DMS53 (cell line): Measurements from ENCODE around the gene CLEC9A.

Experiments
- DNase-seq: peaks from one replicate; lab custom pipeline; 2025; lab: John Stamatoyannopoulos, UW

The CLEC9A gene

GRCh38 chr12:10067264-10067663, 36.8 kb downstream of the CLEC9A start:
- DNase-seq, result no peak

GRCh38 chr12:10067942-10068341, 37.5 kb downstream of the CLEC9A start:
- DNase-seq, result no peak

GRCh38 chr12:10068644-10069043, 38.2 kb downstream of the CLEC9A start:
- no peak for DNase-seq

DNA sequence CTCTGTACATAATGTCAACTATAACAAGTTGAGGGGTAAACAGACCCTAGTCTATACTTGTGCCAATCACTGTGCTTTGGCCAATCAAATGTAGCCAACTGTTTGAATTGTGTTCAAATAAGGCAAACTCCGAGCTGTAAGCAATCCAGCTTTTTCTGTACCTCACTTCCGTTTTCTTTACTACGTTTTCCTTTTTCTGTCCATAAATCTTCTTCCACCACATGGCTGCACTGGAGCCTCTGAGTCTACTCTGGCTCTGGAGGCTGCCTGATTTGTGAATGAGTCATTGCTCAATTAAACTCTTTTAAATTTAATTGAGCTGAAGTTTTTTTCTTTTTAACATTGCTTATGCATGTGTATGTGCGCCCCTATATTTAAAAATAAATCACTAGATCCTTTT, 38.6 kb downstream of the CLEC9A start:
- DNase-seq, result no peak

DNA sequence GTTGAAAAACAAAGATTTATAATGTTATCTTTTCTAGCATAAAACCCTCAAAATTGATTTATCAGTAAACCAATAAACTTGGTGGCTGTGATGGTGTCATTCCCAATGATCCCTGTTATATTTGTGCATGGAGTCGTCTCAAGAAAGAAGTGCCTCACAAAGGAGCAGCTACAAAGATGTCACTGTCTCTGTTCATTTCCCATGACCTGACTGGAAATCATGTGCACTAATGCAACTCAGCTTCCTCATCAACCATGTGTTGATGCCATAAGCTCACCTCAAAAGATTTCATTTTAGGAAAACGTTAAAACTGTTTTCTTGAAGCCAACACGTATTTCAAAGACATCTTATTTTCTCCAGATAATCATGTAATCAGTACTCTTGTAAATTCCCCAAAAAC, 39.5 kb downstream of the CLEC9A start:
- no peak for DNase-seq

DNA sequence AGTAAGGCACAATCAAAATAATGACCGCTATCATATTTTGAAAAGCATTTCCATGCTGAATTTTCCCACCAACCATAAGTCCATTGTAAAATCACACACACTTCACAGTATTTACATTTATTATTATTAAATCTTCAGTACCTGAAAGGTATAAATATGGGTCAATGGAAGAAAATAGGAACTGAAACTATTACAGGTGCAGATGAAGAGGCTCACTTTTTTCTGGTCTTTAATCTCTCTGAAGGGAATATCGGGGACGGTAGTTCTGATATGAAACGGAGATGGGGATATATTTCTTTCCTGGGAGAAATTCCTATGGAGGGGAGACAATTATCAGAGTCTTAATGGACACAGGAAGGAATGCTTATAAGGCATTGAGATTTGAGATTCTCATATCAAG, 39.9 kb downstream of the CLEC9A start:
- DNase-seq, result no peak

- no peak for DNase-seq
Observed at GRCh38 chr12:10072131-10072530, 41.6 kb downstream of the CLEC9A start.

GRCh38 chr12:10073261-10073660, 42.8 kb downstream of the CLEC9A start:
- no peak for DNase-seq

DNA sequence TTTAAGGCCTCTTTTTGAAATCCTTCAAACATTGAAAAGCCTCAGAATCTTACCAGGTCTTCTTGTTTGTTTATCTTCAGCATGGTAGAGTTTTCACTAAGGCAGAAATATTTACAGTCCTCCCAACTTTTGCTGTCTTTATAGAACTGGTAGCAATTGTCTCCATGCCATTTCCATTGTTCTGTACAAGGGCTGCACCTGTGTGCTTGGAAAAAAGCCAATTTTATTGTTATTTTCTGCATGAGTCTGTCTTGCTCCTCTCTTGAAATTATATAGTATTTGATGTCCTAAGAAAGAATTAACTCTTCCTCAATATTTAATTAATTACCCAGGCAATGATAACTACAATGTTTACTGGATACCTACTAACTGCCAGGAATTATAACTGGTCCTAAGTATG, 45.0 kb downstream of the CLEC9A start:
- DNase-seq, result peak; percentile 19

GRCh38 chr12:10082117-10082874, 51.8 kb downstream of the CLEC9A start:
- DNase-seq, result no peak

- no peak for DNase-seq
Observed at GRCh38 chr12:10084733-10085132, 54.3 kb downstream of the CLEC9A start.

DNA sequence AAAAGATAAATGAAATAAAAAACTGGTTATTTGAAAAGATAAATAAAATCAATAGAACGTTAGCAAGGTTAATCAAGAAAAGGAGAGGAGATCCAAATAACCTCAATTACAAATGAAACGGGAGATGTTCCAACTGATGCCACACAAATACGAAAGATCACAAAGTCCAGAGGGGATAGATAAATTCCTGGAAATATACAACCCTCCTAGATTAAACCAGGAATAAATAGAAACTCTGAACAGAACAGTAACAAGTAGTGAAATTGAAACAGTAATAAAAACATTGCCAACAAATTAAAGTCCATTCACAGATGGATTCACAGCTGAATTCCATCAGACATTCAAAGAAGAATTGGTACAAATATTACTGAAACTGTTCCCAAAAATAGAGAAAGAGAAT, 55.9 kb downstream of the CLEC9A start:
- no peak for DNase-seq

DNA sequence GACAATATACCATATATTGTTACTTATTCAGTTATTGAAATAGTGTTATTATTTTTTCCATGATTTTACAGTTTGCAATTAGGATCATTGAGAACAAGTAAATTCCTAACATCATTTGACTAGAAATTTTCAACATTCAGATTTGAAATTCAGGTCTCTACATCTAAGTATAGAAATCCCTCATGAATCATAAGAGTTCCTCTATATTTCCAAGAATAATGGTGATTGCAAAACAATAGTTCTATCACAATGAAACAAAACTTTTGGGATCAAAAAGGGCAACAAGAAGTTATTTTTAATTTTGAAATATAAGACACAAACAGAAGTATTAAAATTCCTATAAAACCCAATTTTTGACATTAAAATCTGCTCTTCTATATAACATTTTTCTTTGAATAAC, 57.5 kb downstream of the CLEC9A start:
- no peak for DNase-seq

DNA sequence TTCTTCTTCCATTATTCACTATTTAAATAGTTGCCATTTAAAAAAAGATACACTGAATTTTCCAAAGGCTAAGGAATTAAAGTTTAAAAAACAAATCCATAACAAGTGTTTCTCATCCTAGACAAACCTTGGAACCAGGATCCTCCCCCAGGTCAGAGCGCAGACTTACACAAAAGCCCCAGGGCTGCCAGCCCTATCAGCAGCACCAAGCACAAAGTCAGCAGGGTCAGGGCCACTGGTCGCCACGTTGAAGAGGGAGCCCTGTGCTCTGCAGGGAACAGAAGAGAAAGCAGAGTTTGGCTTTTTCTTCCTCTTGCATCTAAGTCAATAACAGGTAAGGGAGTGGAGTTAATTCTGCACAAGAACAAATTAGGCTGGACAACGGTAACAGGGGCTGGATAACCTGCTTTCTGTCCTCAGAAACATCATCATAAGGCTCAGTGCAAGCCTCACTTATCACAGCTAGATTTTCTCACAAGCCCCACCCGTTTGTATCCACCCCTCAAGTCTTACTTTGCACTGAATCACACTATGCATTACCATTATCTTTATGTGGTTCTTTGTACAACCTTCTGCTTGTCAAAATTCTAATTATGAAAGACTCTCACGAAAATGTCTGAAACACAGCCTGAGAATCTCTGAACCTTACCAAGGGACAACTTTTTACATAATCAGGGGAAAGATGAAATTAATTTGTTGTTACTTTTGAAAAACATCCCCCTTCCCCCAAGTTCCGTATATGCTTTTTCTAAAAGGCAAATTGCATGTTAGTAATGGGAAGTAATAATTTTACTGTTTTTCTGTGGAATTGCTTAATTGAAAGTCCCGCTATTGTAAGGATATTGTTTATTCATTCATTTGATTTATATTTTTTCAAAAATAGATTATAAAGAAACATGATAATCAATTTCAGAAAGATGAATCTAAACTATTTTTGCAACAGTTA, 58.7 kb downstream of the CLEC9A start:
- DNase-seq, result no peak

GRCh38 chr12:10094646-10095395, 64.3 kb downstream of the CLEC9A start:
- DNase-seq, result no peak

DNA sequence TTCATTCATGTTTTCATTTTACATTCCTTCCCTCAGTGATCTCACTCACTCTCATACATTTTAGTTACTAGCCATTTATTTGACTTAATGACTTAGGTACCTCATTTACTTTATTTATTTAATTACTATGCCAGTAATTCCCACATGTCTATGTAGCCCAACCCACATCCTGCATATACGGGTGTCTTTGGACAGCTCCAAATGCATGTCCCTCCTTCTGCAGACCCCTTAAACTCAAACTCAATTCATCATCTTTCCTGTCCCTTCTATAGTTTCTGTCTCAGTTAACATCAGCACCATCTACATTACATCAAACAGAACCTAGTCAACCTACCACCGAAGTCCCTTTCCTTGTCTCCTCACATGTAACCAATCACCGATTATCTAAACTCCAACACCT, 65.5 kb downstream of the CLEC9A start:
- no peak for DNase-seq

GRCh38 chr12:10097521-10097920, 67.0 kb downstream of the CLEC9A start:
- no peak for DNase-seq

DNA sequence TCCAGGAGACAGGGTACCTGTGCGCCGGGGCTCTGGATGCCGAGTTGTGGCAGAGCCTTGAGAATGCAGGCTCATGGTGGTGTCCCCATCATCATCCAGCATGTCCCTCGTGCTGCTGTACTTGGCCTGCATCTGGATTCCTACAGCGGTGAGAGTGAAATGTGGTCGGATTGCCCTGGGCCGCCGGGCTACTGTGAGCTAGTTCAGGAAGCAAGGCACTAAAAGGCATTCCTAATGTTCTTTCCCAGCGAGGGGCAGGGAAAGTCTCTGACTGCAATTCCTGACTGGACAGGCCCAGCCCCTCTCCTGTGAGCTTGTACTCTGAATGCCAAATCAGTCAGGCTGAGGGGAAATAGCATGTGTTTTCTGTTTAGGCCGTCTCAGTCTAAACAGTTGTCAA, 68.3 kb downstream of the CLEC9A start, which contains the start of gene CLEC1A:
Gene CLEC1A, minus strand, starts transcription at position 195 of the 400 bp plus-strand sequence. Its CDS starts 63 bp downstream, at position 132.
- DNase-seq, result no peak

- no peak for DNase-seq
Observed at GRCh38 chr12:10101042-10101579, 70.6 kb downstream of the CLEC9A start.

DNA sequence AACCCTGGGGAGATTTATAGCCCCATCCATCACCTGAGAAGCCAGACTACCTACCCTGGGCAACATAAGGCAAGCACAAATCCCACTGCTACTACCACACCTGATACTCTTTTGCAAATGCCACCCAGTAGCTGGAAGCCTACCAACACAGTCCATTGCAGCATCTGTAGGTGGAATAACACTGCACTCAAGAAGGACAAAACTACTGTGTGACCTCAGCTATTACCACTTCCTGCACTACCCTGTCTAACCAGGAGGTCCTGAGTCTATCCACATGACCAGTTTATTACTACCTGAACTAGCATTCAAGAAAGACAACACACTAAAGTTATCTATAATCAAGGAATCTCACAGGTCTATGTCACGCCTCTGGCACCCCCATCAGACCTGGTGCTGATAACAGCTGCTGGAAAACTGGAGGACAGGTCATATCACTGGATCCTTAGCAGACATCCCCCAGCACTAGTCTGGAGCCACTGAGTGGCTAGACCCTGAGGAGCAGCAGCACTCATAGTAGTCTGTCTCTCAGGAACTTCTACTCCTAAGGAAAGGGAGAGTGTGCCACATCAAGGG, 71.3 kb downstream of the CLEC9A start:
- no peak for DNase-seq

DNA sequence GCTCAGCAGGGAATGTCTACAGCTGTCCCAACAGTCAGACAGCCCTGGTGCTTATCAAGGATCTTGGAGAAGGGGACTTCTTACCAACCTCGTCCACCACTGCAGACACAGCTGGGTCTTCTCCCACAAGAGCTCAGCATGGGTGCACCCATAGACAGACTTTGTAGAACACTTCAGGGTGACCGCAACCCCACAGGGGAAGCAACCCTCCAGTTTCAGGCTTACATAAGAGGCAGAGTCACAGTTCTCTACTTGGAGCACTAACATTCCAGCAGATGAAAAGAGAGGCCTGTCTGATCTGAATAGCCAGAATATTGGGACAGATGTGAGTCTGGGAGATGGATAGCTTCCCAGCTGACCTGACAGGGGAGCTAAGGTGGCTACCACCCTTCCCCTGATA, 71.8 kb downstream of the CLEC9A start:
- DNase-seq, result no peak
